ENCODE measurements around the gene RPAP3. TPM values are rescaled to one million over a fixed set of nuclear protein-coding genes. Genes with fewer than 3 reads are reported as not detected.
"Not testable (repeated sequence)": the region's sequence is repeated elsewhere in the genome, so short reads cannot be mapped to it uniquely, and the experiment has no call there.

The RPAP3 gene
- total RNA-seq, 1 experiment from 2014 or later = 22.1 TPM

GRCh38 chr12:47672068-47672467 is 33.8 kb downstream of the RPAP3 start:
- H3K9ac ChIP-seq (ENCODE audit: low read length) = no peak overlapping the region
- H3K27ac ChIP-seq (ENCODE audit: low read length) = no peak overlapping the region
- TF ChIP-seq EZH2 (IDR thresholded peaks at IDR 0.05; ENCODE audit: low read length, unreplicated experiment) = no peak
- TF ChIP-seq EZH2phosphoT487 (IDR thresholded peaks at IDR 0.05; ENCODE audit: borderline replicate concordance, low read length) = no peak
- no peak for TF ChIP-seq CTCF (conservative IDR thresholded peaks at IDR 0.05; ENCODE audit: low read depth, low read length)
- H4K20me1 ChIP-seq (ENCODE audit: low read length) = no peaks in the 10 kb centered on the region
- DNase-seq = no peak
- H3K4me2 ChIP-seq (ENCODE audit: low read length) = no peak overlapping the region
- no peaks in the 10 kb centered on the region for H3K9me2 ChIP-seq (replicated peaks; ENCODE audit: low read length)
- no peak for ATAC-seq
- BruUV-seq (replicated peaks) = no TSS peak
- no peak overlapping the region for H3K4me3 ChIP-seq (ENCODE audit: low read length)
- H3F3A ChIP-seq (ENCODE audit: low read length, unreplicated experiment) = no peaks in the 10 kb centered on the region
- no peak overlapping the region for H2AFZ ChIP-seq (ENCODE audit: low read length)
- H3K36me3 ChIP-seq (ENCODE audit: low read depth, low read length) = peaks cover 24% of the 10 kb centered on the region
- no peaks in the 10 kb centered on the region for H3K27me3 ChIP-seq (ENCODE audit: low read length)
- CTCF ChIA-PET = no interaction called here
- no peaks in the 10 kb centered on the region for H3K79me2 ChIP-seq (ENCODE audit: low read length)
- H3K4me1 ChIP-seq (ENCODE audit: insufficient read depth, low read length) = no peaks in the 10 kb centered on the region
- POLR2A ChIA-PET (ENCODE audit: unreplicated experiment) = no interaction called here
- H3K9me3 ChIP-seq (ENCODE audit: low read length) = no peaks in the 10 kb centered on the region
- intact Hi-C loops (cut with micrococcal nuclease) = no loop called here

GRCh38 chr12:47667935-47668334 is 37.9 kb downstream of the RPAP3 start:
- H3K4me3 ChIP-seq (ENCODE audit: low read length); H3K4me1 ChIP-seq (ENCODE audit: insufficient read depth, low read length); DNase-seq; H3K27ac ChIP-seq (ENCODE audit: low read length); H3K27me3 ChIP-seq (ENCODE audit: low read length); H3F3A ChIP-seq (ENCODE audit: low read length, unreplicated experiment); H3K9me2 ChIP-seq (replicated peaks; ENCODE audit: low read length); H3K4me2 ChIP-seq (ENCODE audit: low read length); intact Hi-C loops (cut with micrococcal nuclease); ATAC-seq; CTCF ChIA-PET; H4K20me1 ChIP-seq (ENCODE audit: low read length); H3K9me3 ChIP-seq (ENCODE audit: low read length); POLR2A ChIA-PET (ENCODE audit: unreplicated experiment); H3K9ac ChIP-seq (ENCODE audit: low read length); H2AFZ ChIP-seq (ENCODE audit: low read length); H3K79me2 ChIP-seq (ENCODE audit: low read length); BruUV-seq (replicated peaks): not testable (repeated sequence)
- H3K36me3 ChIP-seq (ENCODE audit: low read depth, low read length) = peaks cover 43% of the 10 kb centered on the region

GRCh38 chr12:47652521-47653234 is 53.2 kb downstream of the RPAP3 start:
- BruUV-seq (replicated peaks) = no TSS peak
- Histone ChIP-seq H3K9ac (ENCODE audit: low read length) (no peak overlapping the region), H3K27ac (ENCODE audit: low read length) (no peak overlapping the region), H3K79me2 (ENCODE audit: low read length) (no peaks in the 10 kb centered on the region), H3K4me2 (ENCODE audit: low read length) (no peak overlapping the region), H3K36me3 (ENCODE audit: low read depth, low read length) (no peaks in the 10 kb centered on the region), H3K4me3 (ENCODE audit: low read length) (no peak overlapping the region), H3K4me1 (ENCODE audit: insufficient read depth, low read length) (peaks cover 15% of the 10 kb centered on the region), H4K20me1 (ENCODE audit: low read length) (no peaks in the 10 kb centered on the region), H2AFZ (ENCODE audit: low read length) (no peak overlapping the region), H3K27me3 (ENCODE audit: low read length) (no peaks in the 10 kb centered on the region), H3K9me2 (replicated peaks; ENCODE audit: low read length) (no peaks in the 10 kb centered on the region), H3F3A (ENCODE audit: low read length, unreplicated experiment) (no peaks in the 10 kb centered on the region), H3K9me3 (ENCODE audit: low read length) (no peaks in the 10 kb centered on the region)
- intact Hi-C loops (cut with micrococcal nuclease) = loop anchor here (1.0 to 10.0 kb wide), 2 partner anchors 34 to 618 kb away; no protein-coding TSS in a partner anchor
- ChIA-PET POLR2A (ENCODE audit: unreplicated experiment) (no interaction called here), CTCF (interaction anchor here (1.7 kb wide), 1 partner anchor 34 kb away, joined by 10 read pairs; no protein-coding TSS in a partner anchor)
- DNase-seq (no peak), ATAC-seq (no peak)
- TF ChIP-seq CTCF (conservative IDR thresholded peaks at IDR 0.05; ENCODE audit: low read depth, low read length) (no peak), EZH2 (IDR thresholded peaks at IDR 0.05; ENCODE audit: low read length, unreplicated experiment) (no peak), EZH2phosphoT487 (IDR thresholded peaks at IDR 0.05; ENCODE audit: borderline replicate concordance, low read length) (no peak)
